ENCODE data around the gene SLC46A2.

SLC46A2 gene

DNA sequence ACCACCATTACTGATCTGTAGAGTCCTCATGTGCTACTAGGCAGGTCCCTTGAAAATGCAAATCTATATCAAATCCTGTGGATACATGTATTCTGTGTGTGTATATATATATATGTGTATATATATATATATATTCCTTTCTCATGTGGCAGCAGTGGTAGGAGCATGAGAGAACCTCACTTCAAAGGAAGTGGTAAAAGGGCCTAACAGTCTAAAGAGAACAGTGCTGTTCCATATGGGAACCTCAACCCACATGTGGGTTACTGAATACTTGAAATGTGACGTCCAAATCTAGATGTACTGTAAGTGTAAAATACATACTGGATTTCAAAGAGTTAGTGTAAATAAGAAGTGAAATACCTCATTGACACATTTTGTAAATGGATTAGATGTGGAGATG, 5.4 kb downstream of the SLC46A2 start:
- DNase-seq (ENCODE audit: low read depth): no peak

DNA sequence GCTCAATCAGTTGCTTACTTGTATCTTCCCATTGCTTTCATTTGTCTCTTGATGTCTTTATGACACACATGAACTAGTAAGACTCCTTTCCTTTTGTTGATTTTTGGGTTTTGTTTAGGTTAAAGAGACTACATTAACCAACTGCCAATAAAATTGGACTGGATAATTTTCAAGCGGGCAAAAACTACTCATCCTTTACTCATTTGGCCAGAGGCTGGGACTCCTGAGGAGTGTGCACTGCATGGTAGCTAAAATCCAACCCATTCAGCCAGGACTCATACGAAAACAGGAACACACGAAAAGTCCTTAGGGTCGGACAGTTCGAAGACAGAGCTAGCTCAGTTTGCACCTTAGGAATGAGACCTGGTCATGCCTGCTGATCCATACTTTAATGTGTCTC, 6.0 kb downstream of the SLC46A2 start:
- no peak for DNase-seq (ENCODE audit: low read depth)

DNA sequence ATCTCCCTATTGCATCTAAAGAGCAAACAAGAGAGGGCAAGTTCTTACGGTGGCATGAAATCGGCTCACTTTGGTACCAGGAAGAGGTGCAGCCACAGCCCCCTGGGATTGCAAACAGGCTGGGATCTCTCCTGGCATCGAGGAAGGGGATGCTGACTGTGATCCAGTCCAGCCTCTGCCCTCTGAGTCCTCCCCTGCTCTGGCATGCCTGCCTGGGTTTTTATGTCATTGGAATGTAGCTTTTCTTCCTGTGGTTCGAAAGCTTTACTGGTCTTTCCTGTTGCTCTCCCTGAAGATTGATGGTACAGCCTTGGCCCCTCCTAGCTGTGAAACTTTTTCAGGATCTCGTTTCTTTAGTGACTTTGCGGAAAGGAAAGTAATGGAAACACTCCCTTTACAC, 6.6 kb downstream of the SLC46A2 start:
- no peak for DNase-seq (ENCODE audit: low read depth)

DNA sequence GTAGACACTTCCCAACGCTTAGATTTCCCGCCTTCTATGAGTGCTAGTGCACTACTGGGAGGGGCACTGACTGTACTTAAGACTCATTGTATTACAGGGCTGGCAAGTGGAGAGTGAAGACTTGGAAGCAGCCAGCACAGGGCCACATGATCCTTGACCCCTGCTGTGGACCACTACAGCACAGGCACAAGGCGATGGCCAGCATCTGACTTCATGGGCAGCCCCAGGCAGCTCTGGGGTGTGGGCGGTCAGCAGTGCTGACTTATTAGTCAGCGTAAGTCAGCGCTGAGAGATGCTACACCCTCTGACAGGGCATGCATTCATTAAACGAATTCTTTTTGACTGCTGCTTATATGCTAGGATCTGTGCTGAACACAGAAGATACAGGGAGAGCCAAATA, 9.3 kb downstream of the SLC46A2 start:
- DNase-seq (ENCODE audit: low read depth): no peak

DNA sequence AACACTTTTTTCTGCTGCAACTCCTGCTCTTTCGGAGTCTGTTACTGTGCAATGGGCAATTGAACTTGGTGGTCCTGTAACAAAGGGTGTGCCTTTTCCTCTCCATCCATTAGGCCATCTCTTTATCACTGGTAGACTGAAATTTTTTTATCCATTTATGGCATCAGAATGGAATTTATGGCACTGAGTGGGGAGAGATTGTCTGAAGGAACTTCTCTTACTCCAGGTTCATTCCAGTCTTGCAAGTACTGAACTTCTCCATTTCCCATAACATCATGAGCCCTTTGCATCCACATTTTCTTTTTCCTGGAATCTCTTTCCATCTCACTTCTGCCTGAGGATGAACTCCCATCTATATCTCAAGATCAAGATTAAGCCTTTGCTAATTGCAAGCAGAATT, 10.0 kb downstream of the SLC46A2 start:
- DNase-seq (ENCODE audit: low read depth): no peak

DNA sequence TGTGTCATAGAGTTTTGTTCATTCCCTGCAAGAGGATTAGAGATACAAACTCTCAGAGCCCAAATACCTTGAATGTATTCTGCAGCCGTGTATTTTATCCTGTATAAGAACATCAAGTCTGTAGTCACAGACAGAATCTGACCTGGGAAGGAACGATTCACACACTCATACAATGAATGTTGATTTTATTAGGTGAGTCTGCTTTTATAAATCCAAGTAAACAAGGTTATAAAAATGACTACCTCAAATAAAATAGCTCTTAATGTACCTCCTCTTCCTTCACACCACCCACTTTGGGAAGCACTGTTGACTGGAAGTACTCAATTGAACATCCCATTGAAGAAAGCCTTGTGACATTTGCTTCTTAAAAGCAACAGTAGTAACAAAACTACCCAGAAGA, 11.9 kb downstream of the SLC46A2 start:
- no peak for DNase-seq (ENCODE audit: low read depth)

DNA sequence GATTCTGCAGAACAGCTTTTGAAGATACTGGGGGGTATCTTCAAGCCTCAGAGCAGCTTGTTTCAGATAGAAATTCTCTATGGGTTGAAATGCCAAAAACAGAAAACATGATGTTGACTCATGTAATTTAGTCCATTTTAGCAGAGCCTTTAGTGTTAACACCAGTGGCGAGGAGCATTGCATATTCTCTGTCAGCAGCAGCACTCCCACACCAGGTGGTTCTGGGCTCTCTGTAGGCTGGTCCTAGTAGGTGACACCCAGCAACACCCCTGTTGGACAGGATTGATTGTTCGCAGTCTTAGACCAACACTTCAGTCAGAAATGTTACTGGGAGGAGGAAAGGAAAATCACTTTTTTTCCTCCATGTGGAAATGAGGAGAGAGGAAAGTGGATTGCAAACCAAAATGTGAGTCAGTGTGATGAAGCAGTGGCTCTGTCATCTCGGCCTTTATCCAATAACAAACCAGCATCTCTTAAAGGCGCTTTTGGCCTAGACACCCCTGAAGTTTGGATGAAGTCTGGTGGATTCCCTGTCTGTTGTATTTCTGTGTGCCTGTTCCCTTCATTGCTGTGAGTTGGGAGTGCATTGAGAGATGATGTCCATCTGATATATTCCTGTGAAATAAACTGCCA, 16.8 kb downstream of the SLC46A2 start:
- no peak for DNase-seq (ENCODE audit: low read depth)

DNA sequence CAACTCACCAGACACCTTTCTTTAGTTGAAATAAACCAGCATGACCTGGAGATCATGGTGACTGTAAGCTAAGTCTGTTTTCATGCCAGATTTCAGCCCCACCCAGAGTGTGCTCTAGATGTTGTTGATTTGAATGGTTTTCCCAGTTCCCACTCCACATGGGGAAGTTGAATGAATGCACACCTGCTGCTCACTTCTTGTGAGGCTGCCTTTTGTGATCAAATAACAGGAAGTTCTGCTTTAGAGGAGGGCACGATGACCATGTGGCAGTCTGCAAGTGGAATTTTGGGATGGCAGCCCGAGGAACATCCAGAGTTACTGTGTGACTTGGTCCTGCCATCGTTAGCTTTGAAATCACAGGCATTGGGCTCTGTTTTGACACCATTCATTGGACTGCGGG, 18.7 kb downstream of the SLC46A2 start:
- no peak for DNase-seq (ENCODE audit: low read depth)

DNA sequence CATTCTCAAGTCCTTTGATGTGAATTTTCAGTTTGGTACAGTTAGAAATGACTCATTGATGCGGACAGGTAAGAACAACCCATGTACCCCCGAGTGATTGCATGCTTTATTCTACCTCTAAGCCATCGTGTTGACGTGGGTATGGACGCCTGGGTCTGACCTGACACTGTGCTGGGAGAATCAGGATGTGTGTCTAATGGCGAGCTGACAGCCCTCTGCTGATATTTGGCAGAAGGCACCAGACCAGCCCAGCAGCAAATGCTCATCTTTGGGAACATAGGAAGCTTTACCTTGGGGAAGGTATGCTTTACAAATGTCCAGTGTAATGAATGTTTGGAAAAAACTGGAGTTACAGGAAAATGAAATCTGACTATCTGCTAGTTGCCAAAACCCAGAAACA, 20.1 kb downstream of the SLC46A2 start:
- DNase-seq (ENCODE audit: low read depth): no peak

DNA sequence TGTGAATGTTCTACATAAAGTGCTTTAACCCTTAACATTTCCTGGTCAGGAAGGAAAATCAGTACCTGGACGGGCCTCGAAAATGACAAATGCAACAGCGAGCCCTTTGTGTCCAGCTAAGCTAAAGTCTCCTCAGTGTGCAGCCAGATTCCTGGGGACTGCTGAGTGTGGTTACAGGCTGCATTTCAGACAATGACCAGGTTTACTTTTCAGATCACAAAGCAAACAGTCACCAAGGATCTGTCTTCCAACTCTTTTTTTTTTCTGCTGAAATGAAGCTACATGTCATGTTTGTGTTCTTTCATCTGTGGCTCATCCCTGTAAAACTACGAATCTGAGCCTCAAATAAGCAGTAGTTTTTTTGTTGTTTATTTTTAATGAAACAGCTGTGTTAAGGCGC, 20.8 kb downstream of the SLC46A2 start:
- DNase-seq (ENCODE audit: low read depth): no peak

DNA sequence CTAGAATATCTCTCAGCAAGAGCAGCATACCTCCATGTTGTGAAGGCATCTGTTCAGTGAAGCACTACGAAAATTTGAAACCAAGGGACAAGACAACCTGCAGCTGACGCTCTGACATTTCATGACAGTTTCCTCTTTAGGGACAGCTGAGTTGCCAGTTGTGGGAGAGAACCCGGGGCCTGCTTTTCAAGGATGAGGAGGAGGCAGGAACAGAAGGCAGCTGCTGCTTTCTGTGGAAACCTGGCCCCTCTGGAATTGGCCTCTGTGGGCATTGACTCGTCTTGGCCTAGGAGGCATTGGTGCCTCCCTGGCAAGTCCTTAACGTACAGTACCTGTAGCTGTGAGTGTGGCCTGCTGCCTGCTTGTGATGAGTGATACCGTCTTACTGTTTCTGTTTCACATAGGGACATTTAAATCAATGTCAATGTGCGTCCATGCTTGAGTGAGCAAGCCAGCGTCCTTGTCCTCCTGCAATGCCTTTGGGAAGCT, 21.6 kb downstream of the SLC46A2 start:
- no peak for DNase-seq (ENCODE audit: low read depth)

DNA sequence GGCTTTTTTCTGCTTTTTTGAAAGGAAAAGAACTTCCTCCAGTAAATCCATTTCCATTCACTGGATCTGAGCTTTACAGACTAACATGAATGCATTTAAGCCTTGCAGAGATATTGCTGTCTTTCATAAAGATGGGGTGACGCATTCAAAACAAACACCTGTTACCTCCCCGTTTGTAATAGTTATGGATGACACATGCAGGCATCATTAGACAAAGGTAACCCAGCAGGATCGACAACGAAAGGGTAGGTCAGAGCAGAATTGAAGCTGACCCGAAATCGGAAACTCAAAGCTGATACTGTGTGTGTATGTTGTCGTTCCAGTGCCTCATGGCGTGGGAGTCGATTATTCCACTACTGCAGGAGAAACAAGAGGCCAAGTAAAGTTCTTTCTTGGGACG, 22.2 kb downstream of the SLC46A2 start:
- DNase-seq (ENCODE audit: low read depth): no peak

DNA sequence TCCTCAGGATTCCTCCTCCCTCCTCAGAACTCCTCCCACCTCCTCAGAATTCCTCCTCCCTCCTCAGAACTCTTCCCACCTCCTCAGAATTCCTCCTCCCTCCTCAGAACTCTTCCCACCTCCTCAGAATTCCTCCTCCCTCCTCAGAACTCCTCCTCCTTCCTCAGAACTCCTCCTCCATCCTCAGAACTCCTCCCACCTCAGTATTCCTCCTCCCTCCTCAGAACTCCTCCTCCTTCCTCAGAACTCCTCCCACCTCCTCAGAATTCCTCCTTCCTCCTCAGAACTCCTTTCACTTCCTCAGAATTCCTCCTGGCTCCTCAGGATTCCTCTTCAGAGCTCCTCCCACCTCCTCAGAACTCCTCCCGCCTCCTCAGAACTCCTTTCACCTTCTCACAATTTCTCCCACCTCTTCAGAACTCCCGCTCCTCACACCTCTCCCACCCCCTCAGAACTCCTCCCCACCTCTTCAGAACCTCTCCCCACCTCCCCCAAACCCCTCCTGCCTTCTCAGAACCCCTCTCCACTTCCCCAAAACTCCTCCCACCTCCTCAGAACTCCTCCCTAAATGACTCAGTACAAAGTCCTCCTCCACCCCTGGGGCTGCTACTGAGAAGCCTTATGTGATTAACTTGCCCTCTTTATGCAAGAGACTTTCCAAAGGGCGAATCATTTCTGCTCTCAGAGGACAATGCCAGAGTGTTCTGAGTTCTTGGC, 23.2 kb downstream of the SLC46A2 start:
- no peak for DNase-seq (ENCODE audit: low read depth)

DNA sequence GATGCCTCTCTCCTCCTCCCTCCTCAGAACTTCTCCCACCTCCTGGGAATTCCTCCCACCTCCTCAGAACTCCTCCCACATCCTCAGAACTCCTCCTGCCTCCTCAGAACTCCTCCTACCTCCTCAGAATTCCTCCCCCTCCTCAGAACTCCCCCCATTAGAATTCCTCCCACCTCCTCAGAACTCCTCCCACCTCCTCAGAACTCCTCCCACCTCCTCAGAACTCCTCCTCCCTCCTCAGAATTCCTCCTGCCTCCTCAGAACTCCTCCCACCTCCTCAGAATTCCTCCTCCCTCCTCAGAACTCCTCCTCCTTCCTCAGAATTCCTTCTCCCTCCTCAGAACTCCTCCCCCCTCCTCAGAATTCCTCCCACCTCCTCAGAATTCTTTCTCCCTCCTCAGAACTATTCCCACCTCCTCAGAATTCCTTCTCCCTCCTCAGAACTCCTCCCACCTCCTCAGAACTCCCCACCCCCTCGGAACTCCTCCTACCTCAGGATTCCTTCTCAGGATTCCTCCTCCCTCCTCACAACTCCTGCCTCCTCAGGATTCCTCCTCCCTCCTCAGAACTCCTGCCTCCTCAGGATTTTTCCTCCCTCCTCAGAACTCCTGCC, 23.9 kb downstream of the SLC46A2 start:
- no peak for DNase-seq (ENCODE audit: low read depth)

DNA sequence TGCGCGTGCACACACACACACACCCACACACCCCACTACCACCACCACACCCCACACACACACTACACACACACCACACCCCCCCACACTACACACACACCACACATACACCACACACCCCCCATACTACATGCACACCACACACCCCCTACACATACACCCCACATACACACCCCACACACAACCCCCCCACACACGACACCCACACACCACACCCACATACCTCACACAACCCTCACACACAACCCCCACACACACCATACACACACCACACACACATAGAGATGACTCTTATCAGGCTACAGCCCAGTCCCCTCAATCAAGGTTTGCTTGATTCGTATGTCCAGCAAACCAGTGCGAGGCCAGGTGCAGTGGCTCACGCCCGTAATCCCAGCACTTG, 25.7 kb downstream of the SLC46A2 start:
- no peak for DNase-seq (ENCODE audit: low read depth)

DNA sequence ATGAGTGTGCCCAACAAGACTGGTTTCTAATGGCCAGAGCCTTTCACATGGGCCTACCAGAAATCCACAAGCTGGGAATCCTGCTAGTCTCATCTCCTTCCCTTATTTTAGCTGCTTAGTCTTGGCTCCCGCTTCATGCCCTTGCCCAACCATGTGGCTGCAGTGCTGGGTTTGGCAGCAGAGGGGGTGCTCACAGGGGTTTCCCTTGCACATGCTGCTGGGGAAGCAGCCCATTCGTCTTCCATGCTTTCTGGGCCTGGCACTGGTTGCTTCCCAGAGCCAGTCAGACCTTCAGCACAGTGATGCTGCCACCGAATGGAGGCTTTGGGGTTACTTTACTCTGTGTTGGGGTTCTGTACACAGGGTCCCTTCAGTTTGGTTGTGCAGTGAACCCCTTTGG, 26.3 kb downstream of the SLC46A2 start:
- DNase-seq (ENCODE audit: low read depth): no peak

DNA sequence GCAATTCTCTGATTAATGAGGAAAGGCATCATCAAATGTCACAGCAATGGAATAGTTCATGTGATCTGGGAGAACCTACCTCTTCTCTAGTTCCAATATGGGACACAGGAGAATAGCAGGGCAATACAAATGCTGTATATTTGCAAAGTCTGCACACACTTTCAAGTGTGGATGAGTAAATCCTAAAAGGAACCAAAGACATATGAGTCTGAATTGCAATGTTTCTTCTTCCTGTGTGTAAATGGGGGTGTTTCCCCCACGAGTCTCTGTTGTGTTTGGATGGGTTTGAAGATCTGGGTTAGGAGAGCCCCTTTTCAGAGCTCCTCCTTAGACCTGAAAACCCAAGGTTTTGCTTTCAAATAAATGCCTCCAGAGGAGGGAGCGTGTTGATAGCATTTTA, 26.9 kb downstream of the SLC46A2 start:
- DNase-seq (ENCODE audit: low read depth): no peak

DNA sequence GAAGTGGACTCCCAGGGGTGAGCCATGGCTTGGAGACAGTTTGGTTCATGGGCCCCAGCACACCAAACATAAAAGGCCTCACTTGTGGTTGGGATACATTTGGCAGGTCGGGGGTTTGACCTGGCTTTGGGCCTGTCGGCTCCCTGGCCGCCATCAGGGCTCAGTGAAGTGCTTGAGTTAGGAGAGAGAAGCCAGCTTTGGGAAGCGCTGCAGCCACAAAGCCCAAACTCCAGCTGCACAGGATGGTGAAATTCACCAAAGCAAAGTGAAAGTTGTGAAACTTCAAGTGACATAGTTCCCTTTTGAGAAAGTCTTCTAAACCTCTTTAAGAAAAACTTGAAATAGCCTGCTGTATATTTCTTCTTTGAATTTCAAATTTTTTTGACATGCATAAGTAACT, 27.5 kb downstream of the SLC46A2 start:
- no peak for DNase-seq (ENCODE audit: low read depth)

DNA sequence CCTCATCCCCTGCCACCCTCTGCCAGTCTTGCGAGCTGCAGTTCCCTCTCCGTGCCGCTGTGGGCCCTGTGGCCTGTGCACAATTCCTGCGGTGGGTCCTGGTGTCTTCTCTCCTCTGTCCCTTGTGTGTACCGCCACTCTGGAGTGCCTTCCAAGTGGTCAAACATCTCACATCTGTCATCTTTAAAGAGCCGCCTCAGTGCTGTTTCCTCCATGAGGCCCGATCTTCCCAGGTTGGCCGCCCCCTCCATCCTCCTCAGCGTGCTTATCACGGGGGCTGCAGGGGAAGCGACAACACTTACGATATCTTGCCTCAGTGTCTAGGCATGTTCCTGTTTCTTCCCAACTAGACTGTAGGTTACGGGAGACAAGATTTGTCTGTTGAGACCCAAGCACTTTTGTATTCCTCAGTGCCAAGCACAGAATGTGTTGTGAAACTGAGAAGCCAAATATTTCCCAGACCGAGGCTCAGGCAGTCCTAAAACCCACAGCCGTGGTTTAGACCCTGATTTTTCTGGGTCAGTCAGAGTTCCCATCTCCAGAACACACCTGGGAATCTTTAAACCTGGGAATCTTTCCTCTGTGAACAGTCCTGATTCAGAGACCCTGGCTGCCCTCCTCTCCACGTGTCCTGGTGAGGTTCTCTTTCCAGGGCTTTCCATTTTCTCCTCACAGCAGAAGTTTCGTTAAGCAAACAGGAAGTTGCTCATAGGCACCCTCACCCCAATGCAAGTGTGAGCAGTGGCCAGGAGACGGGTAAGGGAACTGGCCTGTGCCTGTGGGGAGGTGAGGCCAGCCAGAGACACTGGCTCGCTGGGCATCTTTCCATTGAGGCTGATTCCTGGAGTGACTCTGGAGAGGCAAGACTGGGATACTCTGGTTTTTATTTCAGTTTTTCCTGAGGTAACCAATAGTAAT, 28.8 kb downstream of the SLC46A2 start:
- DNase-seq (ENCODE audit: low read depth): no peak

DNA sequence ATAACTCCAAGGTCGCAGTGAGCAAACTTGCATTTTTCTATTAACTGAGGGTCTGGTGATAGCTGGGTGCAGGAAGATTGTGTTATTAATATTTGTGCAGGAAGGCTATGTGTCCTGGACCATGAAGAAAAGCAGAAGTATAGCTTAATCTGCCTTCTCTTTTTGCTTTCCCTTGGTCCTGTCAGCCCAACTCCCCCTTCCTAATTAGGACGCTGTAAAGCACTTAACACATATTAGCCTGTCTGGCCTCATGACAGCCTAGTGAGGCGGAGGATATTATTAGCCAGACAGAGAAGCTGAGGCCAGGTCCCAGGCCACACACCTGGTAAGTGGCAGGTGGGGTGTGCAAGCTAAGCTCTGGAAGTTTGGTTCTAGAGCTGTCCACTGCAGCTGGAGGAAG, 29.5 kb downstream of the SLC46A2 start:
- no peak for DNase-seq (ENCODE audit: low read depth)

DNA sequence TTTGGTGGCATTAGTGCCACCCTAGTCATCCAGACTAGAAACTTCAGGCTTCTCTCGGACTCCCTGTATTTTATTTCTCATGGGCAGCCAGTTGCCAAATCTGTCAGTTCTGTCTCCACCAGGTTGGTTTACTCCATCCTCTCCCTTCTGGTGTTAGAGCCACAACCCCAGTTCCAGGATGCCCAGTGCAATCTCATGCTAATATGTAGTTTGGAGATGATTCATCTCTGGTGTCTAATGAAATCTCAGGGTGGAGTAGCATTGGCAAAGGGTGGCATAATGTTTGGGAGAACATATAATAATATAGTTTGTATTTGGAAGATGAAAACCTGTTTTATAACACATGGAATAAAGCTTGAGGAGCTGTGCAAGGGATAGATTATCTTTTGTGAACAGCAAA, 30.2 kb downstream of the SLC46A2 start:
- DNase-seq (ENCODE audit: low read depth): no peak

DNA sequence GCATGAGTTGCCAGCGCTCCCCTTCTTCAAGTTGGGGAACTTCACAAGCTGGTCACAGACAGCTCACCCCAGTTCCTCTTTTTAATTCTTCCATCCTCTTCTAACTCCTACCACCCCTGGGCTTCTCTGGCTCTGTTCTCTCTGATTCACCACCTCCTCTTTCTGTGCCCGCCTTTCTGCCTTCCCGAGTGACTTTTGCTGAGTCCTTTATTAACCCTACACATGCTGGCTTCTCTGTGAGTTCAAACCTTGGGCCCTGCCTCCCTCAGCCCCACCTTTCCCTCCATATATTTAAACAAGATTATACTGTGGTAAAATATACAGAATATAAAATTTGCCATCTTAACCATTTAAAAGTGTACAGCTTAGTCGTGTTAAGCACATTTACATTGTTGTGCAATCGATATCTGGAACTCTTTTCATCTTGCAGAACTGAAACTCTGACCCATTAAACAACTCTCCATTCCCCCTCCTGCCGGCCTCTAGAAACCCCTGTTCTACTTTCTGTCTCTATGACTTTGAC, 32.0 kb downstream of the SLC46A2 start:
- DNase-seq (ENCODE audit: low read depth): no peak
